ENCODE data around the gene RGS9.

Gene RGS9

DNA sequence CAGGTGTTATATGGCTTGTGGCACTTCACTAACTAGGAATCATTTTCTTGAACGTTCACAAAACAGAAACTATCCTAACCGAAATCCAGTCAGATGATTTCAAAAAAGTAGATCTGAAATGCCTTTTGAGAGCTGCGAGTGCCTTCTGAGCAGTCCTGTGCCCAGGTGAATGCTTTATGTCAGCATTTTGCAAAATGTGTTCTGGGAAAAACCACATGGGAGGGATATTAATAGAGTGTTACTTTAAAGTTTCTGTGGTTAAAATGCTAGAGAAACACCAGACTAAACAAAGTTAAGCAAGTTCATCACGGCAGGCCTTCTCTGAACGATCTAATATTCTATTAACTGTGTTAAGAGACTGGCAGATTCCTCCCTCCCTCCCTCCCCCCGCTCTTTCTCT is 15.8 kb upstream of the RGS9 start:
- H3K4me3 ChIP-seq (ENCODE audit: insufficient read depth, low read length, poor library complexity, severe bottlenecking), result no peak overlapping the region
- no peaks in the 10 kb centered on the region for H3K27me3 ChIP-seq (ENCODE audit: low read length)
- peaks cover 29% of the 10 kb centered on the region for H3F3A ChIP-seq (ENCODE audit: insufficient read depth)
- no peaks in the 10 kb centered on the region for H3K36me3 ChIP-seq (ENCODE audit: low read length)
- H3K4me2 ChIP-seq (ENCODE audit: low read depth, low read length, poor library complexity, severe bottlenecking), result no peak overlapping the region
- TF ChIP-seq, protein P1, sequence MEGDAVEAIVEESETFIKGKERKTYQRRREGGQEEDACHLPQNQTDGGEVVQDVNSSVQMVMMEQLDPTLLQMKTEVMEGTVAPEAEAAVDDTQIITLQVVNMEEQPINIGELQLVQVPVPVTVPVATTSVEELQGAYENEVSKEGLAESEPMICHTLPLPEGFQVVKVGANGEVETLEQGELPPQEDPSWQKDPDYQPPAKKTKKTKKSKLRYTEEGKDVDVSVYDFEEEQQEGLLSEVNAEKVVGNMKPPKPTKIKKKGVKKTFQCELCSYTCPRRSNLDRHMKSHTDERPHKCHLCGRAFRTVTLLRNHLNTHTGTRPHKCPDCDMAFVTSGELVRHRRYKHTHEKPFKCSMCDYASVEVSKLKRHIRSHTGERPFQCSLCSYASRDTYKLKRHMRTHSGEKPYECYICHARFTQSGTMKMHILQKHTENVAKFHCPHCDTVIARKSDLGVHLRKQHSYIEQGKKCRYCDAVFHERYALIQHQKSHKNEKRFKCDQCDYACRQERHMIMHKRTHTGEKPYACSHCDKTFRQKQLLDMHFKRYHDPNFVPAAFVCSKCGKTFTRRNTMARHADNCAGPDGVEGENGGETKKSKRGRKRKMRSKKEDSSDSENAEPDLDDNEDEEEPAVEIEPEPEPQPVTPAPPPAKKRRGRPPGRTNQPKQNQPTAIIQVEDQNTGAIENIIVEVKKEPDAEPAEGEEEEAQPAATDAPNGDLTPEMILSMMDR (IDR thresholded peaks at IDR 0.05; ENCODE audit: insufficient read depth, low read length, poor library complexity, severe bottlenecking), result no peak
- TF ChIP-seq EZH2phosphoT487 (conservative IDR thresholded peaks at IDR 0.05; ENCODE audit: low read length), result no peak
- H4K20me1 ChIP-seq (ENCODE audit: low read depth, low read length), result no peaks in the 10 kb centered on the region
- H3K9me3 ChIP-seq (ENCODE audit: insufficient read depth, low read length), result no peaks in the 10 kb centered on the region
- no peaks in the 10 kb centered on the region for H3K9me2 ChIP-seq (replicated peaks; ENCODE audit: insufficient read depth, low read length)
- H3K27ac ChIP-seq (ENCODE audit: low read depth, low read length), result peak overlapping the region; percentile 43; the same call in 1 of the 2 replicates
- no peaks in the 10 kb centered on the region for H3K79me2 ChIP-seq (ENCODE audit: insufficient read depth, low read length)
- no peak overlapping the region for H3K9ac ChIP-seq (ENCODE audit: low read length)
- H2AFZ ChIP-seq (ENCODE audit: low read depth, low read length, severe bottlenecking), result no peak overlapping the region

DNA sequence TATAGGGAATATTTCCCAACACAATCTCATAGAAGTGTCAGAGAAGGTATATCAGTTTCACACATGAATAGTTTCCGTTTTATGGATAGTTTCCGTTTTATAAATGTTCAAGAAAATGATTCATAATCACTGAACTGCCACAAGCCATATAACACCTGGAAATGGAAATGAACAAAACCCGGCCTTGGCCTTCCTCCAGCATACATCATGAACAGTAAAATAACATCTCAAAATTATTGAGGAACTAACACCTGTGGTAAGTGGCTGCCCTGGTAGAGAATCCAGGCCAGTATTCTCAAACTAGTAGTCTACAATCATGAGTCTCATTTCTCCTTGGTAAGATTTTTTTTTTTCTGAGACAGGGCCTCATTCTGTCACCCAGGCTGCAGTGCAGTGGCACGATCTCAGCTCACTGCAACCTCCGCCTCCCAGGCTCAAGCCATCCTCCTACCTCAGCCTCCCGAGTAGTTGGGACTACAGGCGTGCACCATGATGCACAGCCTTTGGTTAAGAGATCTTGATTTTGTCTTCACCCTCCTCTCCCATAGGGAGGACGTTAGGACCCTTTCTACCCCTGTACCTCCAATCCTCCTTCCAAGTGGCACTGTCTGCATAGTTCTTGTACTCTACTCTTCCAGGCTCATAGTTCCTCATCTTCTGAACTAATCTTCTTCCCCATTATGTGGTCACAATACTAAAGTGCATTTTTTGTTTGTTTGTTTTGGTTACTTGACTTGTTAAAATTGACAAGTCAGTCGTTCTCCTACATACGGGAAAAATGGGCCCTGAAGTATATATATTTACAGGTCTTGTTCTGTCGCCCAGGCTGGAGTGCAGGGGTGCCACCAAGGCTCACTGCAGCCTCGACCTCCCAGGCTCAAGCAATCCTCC is 15.0 kb upstream of the RGS9 start:
- Histone ChIP-seq H3K79me2 (ENCODE audit: insufficient read depth, low read length) (no peaks in the 10 kb centered on the region), H3K27me3 (ENCODE audit: low read length) (no peaks in the 10 kb centered on the region), H3K36me3 (ENCODE audit: low read length) (no peaks in the 10 kb centered on the region), H3K27ac (ENCODE audit: low read depth, low read length) (peak overlapping the region; percentile 43; the same call in 1 of the 2 replicates), H3K4me2 (ENCODE audit: low read depth, low read length, poor library complexity, severe bottlenecking) (peak overlapping the region; percentile 54), H2AFZ (ENCODE audit: low read depth, low read length, severe bottlenecking) (no peak overlapping the region), H4K20me1 (ENCODE audit: low read depth, low read length) (no peaks in the 10 kb centered on the region), H3K9me2 (replicated peaks; ENCODE audit: insufficient read depth, low read length) (no peaks in the 10 kb centered on the region), H3K9ac (ENCODE audit: low read length) (peak overlapping the region; percentile 54; the same call in 1 of the 2 replicates), H3K4me3 (ENCODE audit: insufficient read depth, low read length, poor library complexity, severe bottlenecking) (peak overlapping the region; percentile 38), H3K9me3 (ENCODE audit: insufficient read depth, low read length) (no peaks in the 10 kb centered on the region), H3F3A (ENCODE audit: insufficient read depth) (peaks cover 29% of the 10 kb centered on the region)
- TF ChIP-seq EZH2phosphoT487 (conservative IDR thresholded peaks at IDR 0.05; ENCODE audit: low read length), result no peak

DNA sequence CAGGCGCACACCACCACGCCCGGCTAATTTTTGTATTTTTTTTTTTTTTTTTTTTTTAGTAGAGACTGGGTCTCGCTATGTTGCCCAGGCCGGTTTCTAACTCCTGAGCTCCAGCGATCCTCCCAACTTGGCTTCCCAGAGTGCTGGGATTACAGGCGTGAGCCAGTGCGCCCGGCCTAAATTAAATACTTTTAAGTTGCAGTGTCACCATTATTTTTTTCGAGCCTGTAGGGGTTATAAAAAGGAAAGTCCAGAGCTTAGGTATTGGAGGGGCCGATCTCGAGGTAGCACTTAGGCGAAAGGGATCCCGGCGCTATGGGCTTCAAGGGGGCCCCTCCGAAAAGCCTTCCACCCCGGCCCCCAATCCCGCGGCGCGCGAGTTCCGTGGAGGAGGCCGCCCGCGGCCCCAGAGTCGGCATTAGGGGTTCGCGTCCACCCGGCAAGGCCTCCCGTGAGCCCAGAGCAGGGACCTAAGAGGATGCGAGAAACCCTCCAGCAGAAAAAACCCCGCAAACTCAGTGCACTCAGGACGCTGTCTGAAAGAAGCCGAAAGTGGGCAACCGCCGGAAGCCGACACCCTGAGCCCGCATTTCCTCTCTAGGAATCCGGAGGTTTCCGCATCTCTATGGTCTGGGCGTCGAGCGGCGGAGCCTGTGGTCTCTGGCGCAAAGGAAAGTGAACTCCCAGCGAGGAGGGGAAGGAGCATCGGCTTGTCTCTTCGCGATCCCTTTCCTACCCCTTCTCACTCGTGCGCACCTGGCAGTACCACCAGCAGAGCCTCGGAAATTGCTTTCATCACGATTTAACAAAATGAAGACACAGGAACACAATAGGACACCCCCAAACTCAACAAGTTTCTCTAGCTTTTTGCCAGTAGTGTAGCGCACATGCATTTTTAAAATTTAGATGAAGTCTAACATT is 14.1 kb upstream of the RGS9 start:
- Histone ChIP-seq H3F3A (ENCODE audit: insufficient read depth) (peaks cover 29% of the 10 kb centered on the region), H3K4me2 (ENCODE audit: low read depth, low read length, poor library complexity, severe bottlenecking) (peak overlapping the region; percentile 54), H3K27ac (ENCODE audit: low read depth, low read length) (0 out of 2 replicates have a peak overlapping the region, but pooled peaks have one; percentile 2), H3K9me2 (replicated peaks; ENCODE audit: insufficient read depth, low read length) (no peaks in the 10 kb centered on the region), H3K79me2 (ENCODE audit: insufficient read depth, low read length) (no peaks in the 10 kb centered on the region), H2AFZ (ENCODE audit: low read depth, low read length, severe bottlenecking) (peak overlapping the region; percentile 96), H4K20me1 (ENCODE audit: low read depth, low read length) (no peaks in the 10 kb centered on the region), H3K9me3 (ENCODE audit: insufficient read depth, low read length) (no peaks in the 10 kb centered on the region), H3K4me3 (ENCODE audit: insufficient read depth, low read length, poor library complexity, severe bottlenecking) (peak overlapping the region; percentile 38), H3K9ac (ENCODE audit: low read length) (peak overlapping the region; percentile 54), H3K36me3 (ENCODE audit: low read length) (no peaks in the 10 kb centered on the region), H3K27me3 (ENCODE audit: low read length) (no peaks in the 10 kb centered on the region)
- TF ChIP-seq, protein P1 (IDR thresholded peaks at IDR 0.05; ENCODE audit: insufficient read depth, low read length, poor library complexity, severe bottlenecking), result no peak
- TF ChIP-seq EZH2phosphoT487 (conservative IDR thresholded peaks at IDR 0.05; ENCODE audit: low read length), result no peak

All from SU-DHL-6 (cell line).